HepG2 (cell line): ENCODE results near the gene MSANTD4. TPM values are rescaled to one million over a fixed set of nuclear protein-coding genes. Genes with fewer than 3 reads are reported as not detected.

ENCODE experiments used
- BHLHE40 ChIP-seq: IDR thresholded peaks from 2 replicates; pipeline ENCODE4 v1.6.1; 2011; ENCODE audit warnings: low read length, improper control_type of control experiment
- CC2D1A ChIP-seq: sonication (generic); formaldehyde crosslinking; IDR thresholded peaks from 2 replicates; pipeline ENCODE4 v1.8.1; 2023; ENCODE audit warnings: mild to moderate bottlenecking, missing genetic modification reagents
- DPF2 ChIP-seq: sonication (generic); formaldehyde crosslinking; IDR thresholded peaks from 2 replicates; pipeline ENCODE4 v1.4.0; 2020; ENCODE audit warnings: mild to moderate bottlenecking, low read depth, missing genetic modification reagents, borderline replicate concordance
- GTF3A ChIP-seq: sonication (generic); formaldehyde crosslinking; conservative IDR thresholded peaks from 2 replicates; pipeline ENCODE4 v1.4.0; 2020; ENCODE audit warnings: mild to moderate bottlenecking, missing genetic modification reagents
- HNF4A ChIP-seq: sonication (generic); formaldehyde crosslinking; IDR thresholded peaks from 2 replicates; pipeline ENCODE4 v1.4.0; 2020; ENCODE audit warnings: missing genetic modification reagents
- HNF4G ChIP-seq, 2 experiments: sonication (generic) in 1 of 2; formaldehyde crosslinking in 1 of 2; IDR thresholded peaks; 2 replicates each; pipeline versions ENCODE4 v1.4.0 to v1.6.1; 2011 to 2020; ENCODE audit warnings: borderline replicate concordance in 2 of 2, low read depth in 2 of 2, mild to moderate bottlenecking in 2 of 2, low read length in 1 of 2, missing genetic modification reagents in 1 of 2, moderate library complexity in 1 of 2
- MLX ChIP-seq: IDR thresholded peaks from 2 replicates; pipeline ENCODE4 v1.6.1; 2016
- NKX3-1 ChIP-seq: sonication (generic); formaldehyde crosslinking; IDR thresholded peaks from 2 replicates; pipeline ENCODE4 v1.5.0; 2020; ENCODE audit warnings: missing genetic modification reagents
- NR2F6 ChIP-seq, 2 experiments: IDR thresholded peaks; 2 replicates each; pipeline ENCODE4 v1.6.1; 2016; ENCODE audit warnings: antibody characterized with exemption in 1 of 2, mild to moderate bottlenecking in 1 of 2
- PHF8 ChIP-seq: sonication (generic); formaldehyde crosslinking; IDR thresholded peaks from 2 replicates; pipeline ENCODE4 v1.5.0; 2020; ENCODE audit warnings: missing genetic modification reagents
- PRDM10 ChIP-seq: sonication (generic); formaldehyde crosslinking; IDR thresholded peaks from 2 replicates; pipeline ENCODE4 v1.4.0; 2020; ENCODE audit warnings: low read depth, missing genetic modification reagents
- RFX1 ChIP-seq: fragments of 450-650 bp; IDR thresholded peaks from 2 replicates; pipeline ENCODE4 v1.6.1; 2017
- SYNCRIP ChIP-seq: fragments of 200-400 bp; formaldehyde crosslinking; IDR thresholded peaks from 2 replicates; pipeline ENCODE4 v1.6.1; 2018; ENCODE audit warnings: mild to moderate bottlenecking, low read depth, low read length; ENCODE audit not compliant: insufficient read depth
- WIZ ChIP-seq: sonication (generic); formaldehyde crosslinking; IDR thresholded peaks from 2 replicates; pipeline ENCODE4 v1.5.1; 2020; ENCODE audit warnings: mild to moderate bottlenecking, missing genetic modification reagents
- XRCC5 ChIP-seq: fragments of 200-400 bp; formaldehyde crosslinking; optimal IDR thresholded peaks from 2 replicates; pipeline ENCODE3; 2017; ENCODE audit warnings: mild to moderate bottlenecking, low read length
- ZBTB25 ChIP-seq: IDR thresholded peaks from 2 replicates; pipeline ENCODE4 v1.6.1; 2018; ENCODE audit warnings: missing genetic modification reagents
- ZBTB39 ChIP-seq: sonication (generic); formaldehyde crosslinking; IDR thresholded peaks from 2 replicates; pipeline ENCODE4 v1.5.0; 2020; ENCODE audit warnings: missing genetic modification reagents
- ZFP1 ChIP-seq: IDR thresholded peaks from 2 replicates; pipeline ENCODE4 v1.6.1; 2016
- ZKSCAN1 ChIP-seq: fragments of 150-350 bp; IDR thresholded peaks from 2 replicates; pipeline ENCODE4 v1.6.1; 2014; ENCODE audit warnings: low read length
- ZNF253 ChIP-seq: sonication (generic); formaldehyde crosslinking; IDR thresholded peaks from 2 replicates; pipeline ENCODE4 v1.8.0; 2022; ENCODE audit warnings: mild to moderate bottlenecking, missing genetic modification reagents, borderline replicate concordance
- ZNF343 ChIP-seq: sonication (generic); formaldehyde crosslinking; IDR thresholded peaks from 2 replicates; pipeline ENCODE4 v1.4.0; 2020; ENCODE audit warnings: mild to moderate bottlenecking, missing genetic modification reagents
- ZNF510 ChIP-seq: sonication (generic); formaldehyde crosslinking; IDR thresholded peaks from 2 replicates; pipeline ENCODE4 v1.4.0; 2020; ENCODE audit warnings: low read depth, mild to moderate bottlenecking, missing genetic modification reagents
- ZNF768 ChIP-seq: sonication (generic); formaldehyde crosslinking; IDR thresholded peaks from 2 replicates; pipeline ENCODE4 v1.4.0; 2020; ENCODE audit warnings: missing genetic modification reagents
- polyA plus RNA-seq, 8 experiments: library from polyadenylated mRNA; depleted of rRNA in 3 of 8; stranded (reverse) in 7 of 8; unstranded in 1 of 8; fragments of >200 nt; fragmentation: Illumina TruSeq in 4 of 8; extraction: Trizol in 4 of 8; gene quantifications; 2 replicates each; pipeline versions ENCODE4 v1.2.1 to v1.2.3, GENCODE V29; 2011 to 2016; ENCODE audit warnings: low read depth in 4 of 8, missing spikeins in 1 of 8, mixed read lengths in 1 of 8; ENCODE audit not compliant: insufficient read depth in 1 of 8
- total RNA-seq, 5 experiments: library from RNA; depleted of rRNA; stranded (reverse); fragments of >200 nt; fragmentation: Illumina TruSeq; extraction: Trizol; gene quantifications; 2 replicates each; pipeline ENCODE4 v1.2.3, GENCODE V29; 2016; ENCODE audit warnings: low read depth in 1 of 5

Gene MSANTD4
- total and polyA plus RNA-seq, 2 of the 13 experiments (the other 11 are each of a cell fraction or from before 2014, with no cell fraction given), result 4.4 to 15.7 TPM

GRCh38 chr11:106021967-106022794 is at the start of gene MSANTD4 (continued):
- TF ChIP-seq XRCC5 (peak; percentile 13), NKX3-1 (no peak), SYNCRIP (no peak), ZNF510 (CRISPR knock-in tag) (0 out of 2 replicates have a peak, but pooled peaks have one; percentile 52), MLX (CRISPR knock-in tag) (no peak), ZKSCAN1 (no peak), GTF3A (CRISPR knock-in tag) (no peak), RFX1 (no peak), DPF2 (no peak), NR2F6 (IDR thresholded peaks at IDR 0.05) (peak; percentile 88), NR2F6 (CRISPR knock-in tag; IDR thresholded peaks at IDR 0.05) (peak; percentile 89), ZNF253 (no peak), PHF8 (CRISPR knock-in tag) (peak; percentile 84), HNF4A (CRISPR knock-in tag) (0 out of 2 replicates have a peak, but pooled peaks have one; percentile 20), PRDM10 (CRISPR knock-in tag) (peak; percentile 42; the same call in 1 of the 2 replicates), WIZ (CRISPR knock-in tag) (0 out of 2 replicates have a peak, but pooled peaks have one; percentile 65), BHLHE40 (peak; percentile 62), ZFP1 (no peak), CC2D1A (CRISPR knock-in tag) (no peak), HNF4G (IDR thresholded peaks at IDR 0.05; ENCODE audit: borderline replicate concordance, low read depth, low read length) (no peak), HNF4G (CRISPR knock-in tag; IDR thresholded peaks at IDR 0.05; ENCODE audit: borderline replicate concordance, low read depth) (no peak), ZNF343 (CRISPR knock-in tag) (0 out of 2 replicates have a peak, but pooled peaks have one; percentile 36), ZBTB39 (CRISPR knock-in tag) (no peak), ZNF768 (CRISPR knock-in tag) (peak; percentile 27; the same call in 1 of the 2 replicates), ZBTB25 (peak; percentile 35; the same call in 1 of the 2 replicates)
